Pancreas (tissue), 10 donors: ENCODE results near the gene KLHL35. TPM values are rescaled to one million over a fixed set of nuclear protein-coding genes. Genes with fewer than 3 reads are reported as not detected.

Experiments used
- ATAC-seq, 4 donors: fragments of 200-7000 bp; cut with Tn5 transposase; one replicate each; pipeline versions ENCODE4 v1.8.0 to v1.9.1; 2020; ENCODE audit warnings: mild to moderate bottlenecking in 4 of 4, moderate library complexity in 4 of 4
- DNase-seq, 6 donors: peaks; one replicate each; pipeline ENCODE4 v3.0.0-alpha.2; 2020
- FAIRE-seq: peaks from 2 replicates; lab custom pipeline; 2012; peaks lifted over from hg19 to GRCh38; lab: Jason Lieb, UNC
- H3K27ac ChIP-seq, 4 donors: fragments of 200-600 bp; sonication (generic); 1 replicate in 3 of 4; 2 replicates in 1 of 4; pipeline versions ENCODE4 v1.5.0 to v1.8.0; 2020
- H3K27me3 ChIP-seq, 4 donors: fragments of 200-600 bp; one replicate each; pipeline ENCODE4 v1.8.0; 2021
- H3K36me3 ChIP-seq, 3 donors: fragments of 200-600 bp; sonication (generic) in 1 of 3; one replicate each; pipeline versions ENCODE4 v1.5.0 to v1.8.0; 2020 to 2021
- H3K4me1 ChIP-seq, 3 donors: fragments of 200-600 bp; one replicate each; pipeline ENCODE4 v1.8.0; 2021
- H3K4me3 ChIP-seq, 4 donors: fragments of 200-600 bp; sonication (generic) in 2 of 4; one replicate each; pipeline versions ENCODE4 v1.5.0 to v1.8.0; 2020 to 2021
- H3K9me3 ChIP-seq, 4 donors: fragments of 200-600 bp; one replicate each; pipeline ENCODE4 v1.8.0; 2021
- CTCF ChIP-seq, 4 donors: fragments of 200-600 bp; sonication (generic) in 3 of 4; IDR thresholded peaks; one replicate each; pipeline versions ENCODE4 v1.5.0 to v1.8.0; 2021; ENCODE audit warnings: antibody characterized with exemption in 4 of 4
- WGBS, 2 donors: extraction: QIAGEN DNeasy Blood & Tissue Kit; methylation state at CpG; one replicate each; pipeline ENCODE4 v1.1.7; 2013; 5-methylcytosine and 5-hydroxymethylcytosine counted together
- intact Hi-C, 3 donors: fragments of 100-400 bp; cut with DNase I; formaldehyde crosslinking; loops; one replicate each; pipeline versions ENCODE4 v1.11.1 to v1.14.2; 2022
- polyA plus RNA-seq, 2 donors: library from polyadenylated mRNA; stranded (reverse); fragments of 200-250 nt; gene quantifications; one replicate each; pipeline ENCODE4 v1.2.3, GENCODE V29; 2013
- total RNA-seq, 6 donors: library from RNA; stranded (reverse); fragmentation: NEBNext Ultra II Directional in 4 of 6; extraction: Animal tissue kit (Norgen Biotek cat#: 25700) in 4 of 6; gene quantifications; one replicate each; pipeline versions ENCODE4 v1.2.1 to v1.2.4, GENCODE V29; 2021 to 2023
- donor health status: healthy with polysubstance abuse.
- donor health status: DM: no; HTN: no; CAD: no; lungs with moderate emphysema.
- donor health status: DM: no; HTN: no; CAD: no.
- donor health status: control.
- donor health status: control.
- donor health status: Bipolar disorder and iron deficiency.
- donor health status: DM: yes; HTN: yes; CAD: no.
- donor health status: DM: no; HTN: no; CAD: no.
- donor health status: DM: no; HTN: no; CAD: no.
- donor health status: DM: yes; HTN: yes; CAD: no.

The KLHL35 gene
- total and polyA plus RNA-seq, 8 donors = 0.97 to 3.1 (median 1.8) TPM

GRCh38 chr11:75434886-75435570, 2.0 kb upstream of the KLHL35 start:
- H3K36me3 ChIP-seq = no peaks in the 10 kb centered on the region
- H3K4me3 ChIP-seq = no peak overlapping the region
- H3K9me3 ChIP-seq = no peaks in the 10 kb centered on the region
- H3K4me1 ChIP-seq = peaks cover 0 to 3% (median 0%) of the 10 kb centered on the region in 3 donors
- no peak for ATAC-seq
- TF ChIP-seq CTCF (IDR thresholded peaks at IDR 0.05) = no peak
- WGBS, 2 donors = 89 to 94% methylated on average over 12 of the region's 12 CpGs
- no peaks in the 10 kb centered on the region for H3K27me3 ChIP-seq
- H3K27ac ChIP-seq = no peak overlapping the region
- peak in 2 of 6 donors; percentile 12 to 62 for DNase-seq
- intact Hi-C loops = no loop called here
- FAIRE-seq = no peak

- no peaks in the 10 kb centered on the region for H3K27me3 ChIP-seq
- FAIRE-seq (no peak), ATAC-seq (no peak), DNase-seq (peak in 2 of 6 donors; percentile 14 to 34)
- H3K4me1 ChIP-seq = peaks cover 3 to 4% (median 3%) of the 10 kb centered on the region in 3 donors
- no peak overlapping the region for H3K4me3 ChIP-seq
- H3K36me3 ChIP-seq = no peaks in the 10 kb centered on the region
- no peak for TF ChIP-seq CTCF (IDR thresholded peaks at IDR 0.05)
- intact Hi-C loops = no loop called here
- WGBS, 2 donors = 88 to 89% methylated on average over 4 of the region's 4 CpGs
- no peak overlapping the region for H3K27ac ChIP-seq
- H3K9me3 ChIP-seq = no peaks in the 10 kb centered on the region
Observed at GRCh38 chr11:75434051-75434450, 1.0 kb upstream of the KLHL35 start.

GRCh38 chr11:75433443-75433842, 440 bp upstream of the KLHL35 start:
- Histone ChIP-seq H3K36me3 (no peaks in the 10 kb centered on the region), H3K4me1 (peaks cover 3 to 4% (median 3%) of the 10 kb centered on the region in 3 donors), H3K27ac (no peak overlapping the region), H3K4me3 (no peak overlapping the region), H3K9me3 (no peaks in the 10 kb centered on the region), H3K27me3 (no peaks in the 10 kb centered on the region)
- no peak for TF ChIP-seq CTCF (IDR thresholded peaks at IDR 0.05)
- ATAC-seq = no peak
- no peak for FAIRE-seq
- peak in 2 of 6 donors; percentile 26 to 46 for DNase-seq
- intact Hi-C loops = no loop called here
- WGBS, 2 donors = 78 to 82% methylated on average over 6 of the region's 6 CpGs

GRCh38 chr11:75431533-75432525, 1.2 kb downstream of the KLHL35 start:
- WGBS, 2 donors = 51 to 60% methylated on average over 16 of the region's 16 CpGs

More at GRCh38 chr11:75431533-75432525, 1.2 kb downstream of the KLHL35 start:
- no peak for TF ChIP-seq CTCF (IDR thresholded peaks at IDR 0.05)
- H3K4me1 ChIP-seq = peaks cover 3 to 7% (median 4%) of the 10 kb centered on the region in 3 donors
- no peaks in the 10 kb centered on the region for H3K9me3 ChIP-seq
- FAIRE-seq (no peak), DNase-seq (peak in 2 of 6 donors; percentile 39 to 40), ATAC-seq (no peak)
- H3K4me3 ChIP-seq = no peak overlapping the region
- intact Hi-C loops = no loop called here
- no peaks in the 10 kb centered on the region for H3K36me3 ChIP-seq
- H3K27me3 ChIP-seq = no peaks in the 10 kb centered on the region
- H3K27ac ChIP-seq = no peak overlapping the region
